HepG2 (cell line): ENCODE data around the gene DHX8. TPM values are rescaled to one million over a fixed set of nuclear protein-coding genes. Genes with fewer than 3 reads are reported as not detected.

Experiments used
- AHR ChIP-seq: IDR thresholded peaks from 2 replicates; pipeline ENCODE4 v1.6.1; 2018; ENCODE audit warnings: missing genetic modification reagents, missing compliant biosample characterization
- CHD2 ChIP-seq: IDR thresholded peaks from 2 replicates; pipeline ENCODE4 v1.6.1; 2011; ENCODE audit warnings: low read depth, low read length, improper control_type of control experiment
- CREM ChIP-seq, 2 experiments: sonication (generic) in 1 of 2; formaldehyde crosslinking in 1 of 2; IDR thresholded peaks; 2 replicates each; pipeline versions ENCODE4 v1.4.0 to v1.6.1; 2016 to 2020; ENCODE audit warnings: antibody characterized with exemption in 1 of 2, mild to moderate bottlenecking in 1 of 2, missing genetic modification reagents in 1 of 2
- ELF3 ChIP-seq: IDR thresholded peaks from 2 replicates; pipeline ENCODE4 v1.6.1; 2016; ENCODE audit warnings: missing genetic modification reagents, missing compliant biosample characterization
- HMG20A ChIP-seq: IDR thresholded peaks from 2 replicates; pipeline ENCODE4 v1.6.1; 2016; ENCODE audit warnings: borderline replicate concordance
- IKZF5 ChIP-seq: IDR thresholded peaks from 2 replicates; pipeline ENCODE4 v1.6.1; 2018; ENCODE audit warnings: missing genetic modification reagents, mild to moderate bottlenecking, missing compliant biosample characterization
- LCORL ChIP-seq, 2 experiments: fragments of 450-650 bp in 1 of 2; sonication (generic) in 1 of 2; formaldehyde crosslinking in 1 of 2; IDR thresholded peaks; 2 replicates each; pipeline versions ENCODE4 v1.5.0 to v1.6.1; 2017 to 2020; ENCODE audit warnings: antibody characterized with exemption in 1 of 2, missing genetic modification reagents in 1 of 2
- MAFK ChIP-seq, 2 experiments: IDR thresholded peaks in 1 of 2; conservative IDR thresholded peaks in 1 of 2; 2 replicates each; pipeline ENCODE4 v1.6.1; 2011; ENCODE audit warnings: improper control_type of control experiment in 2 of 2, low read length in 2 of 2
- MEIS1 ChIP-seq: sonication (generic); formaldehyde crosslinking; IDR thresholded peaks from 2 replicates; pipeline ENCODE4 v1.9.0; 2021; ENCODE audit warnings: mild to moderate bottlenecking, missing genetic modification reagents, moderate library complexity, borderline replicate concordance
- PAXIP1 ChIP-seq: sonication (generic); formaldehyde crosslinking; conservative IDR thresholded peaks from 2 replicates; pipeline ENCODE4 v1.4.0; 2020; ENCODE audit warnings: mild to moderate bottlenecking, missing genetic modification reagents, moderate library complexity
- SRSF4 ChIP-seq: fragments of 200-400 bp; formaldehyde crosslinking; IDR thresholded peaks from one replicate; pipeline ENCODE4 v1.6.1; 2018; ENCODE audit warnings: mild to moderate bottlenecking, low read depth, low read length, moderate library complexity; ENCODE audit not compliant: poor library complexity, severe bottlenecking
- TARDBP ChIP-seq: sonication (generic); formaldehyde crosslinking; IDR thresholded peaks from 2 replicates; pipeline ENCODE4 v1.8.0; 2022; ENCODE audit warnings: mild to moderate bottlenecking, missing genetic modification reagents
- ZFP36 ChIP-seq: fragments of 150-350 bp; IDR thresholded peaks from 2 replicates; pipeline ENCODE4 v1.6.1; 2018; ENCODE audit warnings: borderline replicate concordance, low read length, low read depth; ENCODE audit not compliant: partially characterized antibody
- ZNF350 ChIP-seq: sonication (generic); formaldehyde crosslinking; IDR thresholded peaks from 2 replicates; pipeline ENCODE4 v1.4.0; 2020; ENCODE audit warnings: mild to moderate bottlenecking, low read depth, missing genetic modification reagents, borderline replicate concordance
- ZNF431 ChIP-seq: sonication (generic); formaldehyde crosslinking; IDR thresholded peaks from 2 replicates; pipeline ENCODE4 v1.9.0; 2022; ENCODE audit warnings: missing genetic modification reagents, low read depth, mild to moderate bottlenecking, borderline replicate concordance
- ZNF556 ChIP-seq: sonication (generic); formaldehyde crosslinking; IDR thresholded peaks from 2 replicates; pipeline ENCODE4 v1.4.0; 2020; ENCODE audit warnings: mild to moderate bottlenecking, missing genetic modification reagents, borderline replicate concordance
- ZNF562 ChIP-seq: sonication (generic); formaldehyde crosslinking; IDR thresholded peaks from 2 replicates; pipeline ENCODE4 v1.8.0; 2022; ENCODE audit warnings: missing genetic modification reagents, borderline replicate concordance
- ZNF687 ChIP-seq: sonication (generic); formaldehyde crosslinking; IDR thresholded peaks from 2 replicates; pipeline ENCODE4 v1.5.1; 2020; ENCODE audit warnings: mild to moderate bottlenecking, missing genetic modification reagents, moderate library complexity
- polyA plus RNA-seq, 8 experiments: library from polyadenylated mRNA; depleted of rRNA in 3 of 8; stranded (reverse) in 7 of 8; unstranded in 1 of 8; fragments of >200 nt; fragmentation: Illumina TruSeq in 4 of 8; extraction: Trizol in 4 of 8; gene quantifications; 2 replicates each; pipeline versions ENCODE4 v1.2.1 to v1.2.3, GENCODE V29; 2011 to 2016; ENCODE audit warnings: low read depth in 4 of 8, missing spikeins in 1 of 8, mixed read lengths in 1 of 8; ENCODE audit not compliant: insufficient read depth in 1 of 8
- total RNA-seq, 5 experiments: library from RNA; depleted of rRNA; stranded (reverse); fragments of >200 nt; fragmentation: Illumina TruSeq; extraction: Trizol; gene quantifications; 2 replicates each; pipeline ENCODE4 v1.2.3, GENCODE V29; 2016; ENCODE audit warnings: low read depth in 1 of 5
- TF ChIP-seq, protein P1 (sequence below): sonication (generic); formaldehyde crosslinking; IDR thresholded peaks from 2 replicates; pipeline ENCODE4 v1.8.1; 2023; ENCODE audit warnings: mild to moderate bottlenecking, missing genetic modification reagents, borderline replicate concordance

Gene DHX8
- total and polyA plus RNA-seq, 2 of the 13 experiments (the other 11 are each of a cell fraction or from before 2014, with no cell fraction given), result 24.8 to 48.9 TPM

DNA sequence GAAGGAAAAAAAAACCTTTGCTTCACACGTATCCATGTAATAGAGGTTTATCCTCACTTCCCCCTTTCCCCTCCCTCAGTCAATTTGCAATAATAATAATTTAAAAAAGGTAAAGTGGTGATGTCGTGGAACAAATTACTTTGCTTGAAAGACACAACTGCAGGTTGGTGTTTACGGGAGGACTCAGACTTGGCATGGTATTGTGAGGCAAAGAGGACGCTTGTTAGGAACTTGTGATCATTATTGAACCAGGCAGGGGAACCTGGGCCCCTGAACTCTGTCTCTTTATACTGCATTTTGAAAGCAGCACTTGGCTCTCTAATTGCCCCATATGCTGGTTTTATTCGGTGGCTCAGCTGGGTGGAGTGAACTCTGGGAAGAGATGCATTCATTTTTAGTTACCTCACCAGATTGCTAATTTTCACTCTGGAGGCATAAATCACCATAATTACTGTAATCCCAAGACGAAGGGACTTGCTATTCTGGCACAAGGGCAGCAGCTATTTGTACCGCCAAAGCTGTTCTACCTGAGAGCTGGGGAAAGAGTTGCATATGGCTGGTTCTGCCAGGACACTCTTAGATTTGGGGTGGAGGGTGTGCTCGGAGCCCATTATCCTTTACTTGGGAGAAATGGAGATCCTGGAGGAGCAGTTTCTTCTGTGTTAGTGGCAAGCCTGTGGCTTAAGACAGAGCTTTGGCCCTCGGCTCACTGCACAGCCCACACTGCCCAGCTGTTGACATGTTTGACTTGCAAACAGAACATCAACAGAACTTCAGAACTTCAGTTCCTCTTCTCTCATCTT lies 5.7 kb upstream of the DHX8 start (continued):
- TF ChIP-seq ZNF687 (CRISPR knock-in tag) (no peak), TARDBP (CRISPR knock-in tag) (peak; percentile 58; the same call in 1 of the 2 replicates), MAFK (conservative IDR thresholded peaks at IDR 0.05 in 1 of 2, IDR thresholded peaks at IDR 0.05 in 1 of 2; ENCODE audit: low read length in 2 of 2) (no peak), PAXIP1 (CRISPR knock-in tag) (peak; percentile 98), AHR (no peak), ZNF562 (CRISPR knock-in tag) (no peak), SRSF4 (no peak), IKZF5 (CRISPR knock-in tag) (peak; percentile 26; the same call in 1 of the 2 replicates), ZNF350 (no peak), CHD2 (no peak), LCORL (IDR thresholded peaks at IDR 0.05) (no peak), LCORL (CRISPR knock-in tag; IDR thresholded peaks at IDR 0.05) (peak; percentile 55; the same call in 1 of the 2 replicates), ZNF431 (CRISPR knock-in tag) (no peak), ELF3 (CRISPR knock-in tag) (0 out of 2 replicates have a peak, but pooled peaks have one; percentile 20), ZNF556 (0 out of 2 replicates have a peak, but pooled peaks have one; percentile 74), CREM (IDR thresholded peaks at IDR 0.05) (peak; percentile 65), CREM (CRISPR knock-in tag; IDR thresholded peaks at IDR 0.05) (no peak), MEIS1 (peak; percentile 79; the same call in 1 of the 2 replicates), ZFP36 (no peak), HMG20A (CRISPR knock-in tag) (peak; percentile 47; the same call in 1 of the 2 replicates)
- TF ChIP-seq, protein P1, sequence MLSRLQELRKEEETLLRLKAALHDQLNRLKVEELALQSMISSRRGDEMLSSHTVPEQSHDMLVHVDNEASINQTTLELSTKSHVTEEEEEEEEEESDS (CRISPR knock-in tag), result no peak
